ENCODE measurements around the gene CLEC19A. TPM values are rescaled to one million over a fixed set of nuclear protein-coding genes. Genes with fewer than 3 reads are reported as not detected.

Gene CLEC19A
- total RNA-seq, 1 experiment from 2014 or later: not detected

- ChIA-PET CTCF (no interaction called here), POLR2A (no interaction called here)
- no peaks in the 10 kb centered on the region for H3K9me3 Mint-ChIP-seq (ENCODE audit: unreplicated experiment)
- intact Hi-C loops (cut with micrococcal nuclease): no loop called here
- BruUV-seq (replicated peaks): no TSS peak
- H3K4me1 Mint-ChIP-seq (ENCODE audit: insufficient read depth, unreplicated experiment): no peaks in the 10 kb centered on the region
- no peaks in the 10 kb centered on the region for H3K36me3 Mint-ChIP-seq (ENCODE audit: insufficient read depth, unreplicated experiment)
- peak; percentile 45 for DNase-seq (ENCODE audit: unreplicated experiment)
- no peak for TF ChIP-seq CTCF (IDR thresholded peaks at IDR 0.05; ENCODE audit: unreplicated experiment)
- H3K27me3 Mint-ChIP-seq (ENCODE audit: insufficient read depth, unreplicated experiment): peaks cover 19% of the 10 kb centered on the region
- no peak overlapping the region for H3K27ac Mint-ChIP-seq (ENCODE audit: low read depth, unreplicated experiment)
- no peak overlapping the region for H3K4me3 Mint-ChIP-seq (ENCODE audit: unreplicated experiment)
Measured at GRCh38 chr16:19307587-19308241, 22.2 kb downstream of the CLEC19A start.

- BruUV-seq (replicated peaks): no TSS peak
- H3K27ac Mint-ChIP-seq (ENCODE audit: low read depth, unreplicated experiment): no peak overlapping the region
Measured at GRCh38 chr16:19308392-19308791, 22.9 kb downstream of the CLEC19A start.

GRCh38 chr16:19309178-19309577, 23.6 kb downstream of the CLEC19A start:
- TF ChIP-seq CTCF (IDR thresholded peaks at IDR 0.05; ENCODE audit: unreplicated experiment): no peak
- CTCF ChIA-PET: interaction anchor here (0.6 to 0.7 kb wide), 6 partner anchors 20 to 507 kb away, joined by 3 read pairs; no protein-coding TSS in a partner anchor
- BruUV-seq (replicated peaks): no TSS peak
- no peak for DNase-seq (ENCODE audit: unreplicated experiment)
- intact Hi-C loops (cut with micrococcal nuclease): no loop called here
- no peak overlapping the region for H3K27ac Mint-ChIP-seq (ENCODE audit: low read depth, unreplicated experiment)
- no peak overlapping the region for H3K4me3 Mint-ChIP-seq (ENCODE audit: unreplicated experiment)
- H3K4me1 Mint-ChIP-seq (ENCODE audit: insufficient read depth, unreplicated experiment): no peaks in the 10 kb centered on the region
- POLR2A ChIA-PET: interaction anchor here (0.6 kb wide), 1 partner anchor 267 kb away, joined by 3 read pairs; no protein-coding TSS in a partner anchor
- H3K36me3 Mint-ChIP-seq (ENCODE audit: insufficient read depth, unreplicated experiment): no peaks in the 10 kb centered on the region
- H3K9me3 Mint-ChIP-seq (ENCODE audit: unreplicated experiment): no peaks in the 10 kb centered on the region
- peaks cover 12% of the 10 kb centered on the region for H3K27me3 Mint-ChIP-seq (ENCODE audit: insufficient read depth, unreplicated experiment)

More at GRCh38 chr16:19308392-19308791, 22.9 kb downstream of the CLEC19A start:
- Mint-ChIP-seq H3K9me3 (ENCODE audit: unreplicated experiment) (no peaks in the 10 kb centered on the region), H3K4me3 (ENCODE audit: unreplicated experiment) (no peak overlapping the region), H3K27me3 (ENCODE audit: insufficient read depth, unreplicated experiment) (peaks cover 15% of the 10 kb centered on the region), H3K4me1 (ENCODE audit: insufficient read depth, unreplicated experiment) (no peaks in the 10 kb centered on the region), H3K36me3 (ENCODE audit: insufficient read depth, unreplicated experiment) (no peaks in the 10 kb centered on the region)
- POLR2A ChIA-PET: interaction anchor here (0.6 kb wide), 1 partner anchor 266 kb away, joined by 3 read pairs; no protein-coding TSS in a partner anchor
- intact Hi-C loops (cut with micrococcal nuclease): no loop called here
- no peak for DNase-seq (ENCODE audit: unreplicated experiment)
- CTCF ChIA-PET: interaction anchor here (0.7 kb wide), 1 partner anchor 38 kb away, joined by 3 read pairs; no protein-coding TSS in a partner anchor
- TF ChIP-seq CTCF (IDR thresholded peaks at IDR 0.05; ENCODE audit: unreplicated experiment): no peak

- intact Hi-C loops (cut with micrococcal nuclease): no loop called here
- no peak overlapping the region for H3K27ac Mint-ChIP-seq (ENCODE audit: low read depth, unreplicated experiment)
- no peaks in the 10 kb centered on the region for H3K36me3 Mint-ChIP-seq (ENCODE audit: insufficient read depth, unreplicated experiment)
- DNase-seq (ENCODE audit: unreplicated experiment): no peak
- BruUV-seq (replicated peaks): no TSS peak
- POLR2A ChIA-PET: no interaction called here
- no peak for TF ChIP-seq CTCF (IDR thresholded peaks at IDR 0.05; ENCODE audit: unreplicated experiment)
- H3K4me3 Mint-ChIP-seq (ENCODE audit: unreplicated experiment): no peak overlapping the region
- H3K9me3 Mint-ChIP-seq (ENCODE audit: unreplicated experiment): no peaks in the 10 kb centered on the region
- H3K27me3 Mint-ChIP-seq (ENCODE audit: insufficient read depth, unreplicated experiment): peaks cover 12% of the 10 kb centered on the region
- CTCF ChIA-PET: interaction anchor here (0.6 kb wide), 1 partner anchor 205 kb away, joined by 4 read pairs; no protein-coding TSS in a partner anchor
- no peaks in the 10 kb centered on the region for H3K4me1 Mint-ChIP-seq (ENCODE audit: insufficient read depth, unreplicated experiment)
Measured at GRCh38 chr16:19314718-19315425, 29.3 kb downstream of the CLEC19A start.
